ENCODE data around the gene DOCK3.
"Not testable (repeated sequence)": the region's sequence is repeated elsewhere in the genome, so short reads cannot be mapped to it uniquely, and the experiment has no call there.

The DOCK3 gene

DNA sequence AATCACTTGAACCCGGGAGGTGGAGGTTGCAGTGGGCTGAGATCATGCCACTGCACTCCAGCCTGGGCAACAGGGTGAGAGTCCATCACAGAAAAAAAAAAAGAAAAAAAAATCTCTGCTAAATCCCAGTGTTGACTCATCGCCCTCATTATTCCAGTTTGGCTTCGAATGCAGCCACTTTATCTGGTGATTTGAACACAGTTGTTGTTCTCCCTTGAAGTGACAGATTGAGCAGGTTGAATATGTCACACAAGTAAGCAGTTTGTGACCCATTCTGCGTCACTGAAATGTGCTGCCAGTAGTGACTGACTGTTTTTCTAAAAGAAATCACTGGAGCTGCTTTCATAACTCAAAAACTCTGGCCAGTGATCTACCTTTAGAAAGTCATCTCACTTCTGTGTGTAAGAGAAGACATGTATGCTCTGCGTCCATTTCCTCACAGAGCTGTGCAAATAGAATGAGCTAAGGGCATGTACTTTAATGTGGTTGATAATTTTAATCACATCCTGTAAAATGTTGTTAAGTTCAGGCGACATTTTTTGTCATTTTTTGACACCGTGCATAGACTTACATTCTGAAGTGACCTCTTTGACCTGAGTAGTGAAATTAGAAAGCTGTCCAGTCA is 12.5 kb downstream of the DOCK3 start:
- H3K27me3 Mint-ChIP-seq, result peaks cover 22% of the 10 kb centered on the region
- H3K27ac Mint-ChIP-seq, result no peak overlapping the region
- ATAC-seq (ENCODE audit: low read depth), result no peak
- H3K36me3 Mint-ChIP-seq, result no peaks in the 10 kb centered on the region
- DNase-seq (ENCODE audit: low spot score in 2 of 2), result no peak
- H3K9me3 Mint-ChIP-seq, result no peaks in the 10 kb centered on the region
- H3K4me3 Mint-ChIP-seq, result no peak overlapping the region
- H3K4me1 Mint-ChIP-seq, result no peaks in the 10 kb centered on the region

DNA sequence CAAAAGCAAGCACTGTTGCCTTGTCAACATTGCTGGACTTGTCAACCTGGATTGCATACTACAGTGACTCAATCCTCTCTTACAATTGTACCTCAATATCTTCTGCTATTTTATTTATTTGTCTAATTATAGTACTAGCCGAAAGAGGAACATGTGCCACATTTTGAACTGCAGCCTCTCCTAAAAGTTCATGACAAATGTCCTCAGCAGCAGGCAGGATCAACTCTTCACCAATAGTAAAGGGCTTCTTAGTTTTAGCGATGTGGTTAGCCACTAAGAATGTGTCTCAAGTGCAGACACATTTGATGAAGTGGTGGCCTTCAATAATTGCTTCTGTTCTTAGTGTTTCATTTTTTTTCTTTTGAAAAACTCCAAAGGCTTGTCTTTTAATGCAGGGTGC is 13.2 kb downstream of the DOCK3 start:
- no peak overlapping the region for H3K4me3 Mint-ChIP-seq
- no peaks in the 10 kb centered on the region for H3K36me3 Mint-ChIP-seq
- ATAC-seq (ENCODE audit: low read depth) (no peak), DNase-seq (ENCODE audit: low spot score in 2 of 2) (no peak)
- no peak overlapping the region for H3K27ac Mint-ChIP-seq
- H3K27me3 Mint-ChIP-seq, result peaks cover 21% of the 10 kb centered on the region
- no peaks in the 10 kb centered on the region for H3K9me3 Mint-ChIP-seq
- H3K4me1 Mint-ChIP-seq, result no peaks in the 10 kb centered on the region

DNA sequence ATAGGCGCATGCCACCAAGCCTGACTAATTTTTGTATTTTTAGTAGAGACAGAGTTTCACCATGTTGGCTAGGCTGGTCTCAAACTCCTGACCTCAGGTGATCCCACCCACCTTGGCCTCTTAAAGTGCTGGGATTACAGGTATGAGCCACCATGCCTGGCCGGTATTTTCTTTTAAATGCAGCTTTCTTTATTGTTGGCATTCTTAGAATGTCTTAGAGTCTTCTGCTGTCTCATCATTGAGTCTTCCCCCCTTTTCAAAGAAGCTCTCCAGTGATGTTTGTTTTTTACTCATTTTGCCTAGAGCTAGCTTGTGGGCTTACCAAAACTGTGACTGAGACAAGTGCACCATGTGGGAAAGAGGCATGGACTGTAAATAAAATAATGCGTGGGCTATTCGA is 13.9 kb downstream of the DOCK3 start:
- not testable (repeated sequence) for ATAC-seq (ENCODE audit: low read depth); H3K27ac Mint-ChIP-seq; H3K36me3 Mint-ChIP-seq; DNase-seq (ENCODE audit: low spot score in 2 of 2); H3K4me3 Mint-ChIP-seq; H3K4me1 Mint-ChIP-seq; H3K9me3 Mint-ChIP-seq
- H3K27me3 Mint-ChIP-seq, result peaks cover 17% of the 10 kb centered on the region

DNA sequence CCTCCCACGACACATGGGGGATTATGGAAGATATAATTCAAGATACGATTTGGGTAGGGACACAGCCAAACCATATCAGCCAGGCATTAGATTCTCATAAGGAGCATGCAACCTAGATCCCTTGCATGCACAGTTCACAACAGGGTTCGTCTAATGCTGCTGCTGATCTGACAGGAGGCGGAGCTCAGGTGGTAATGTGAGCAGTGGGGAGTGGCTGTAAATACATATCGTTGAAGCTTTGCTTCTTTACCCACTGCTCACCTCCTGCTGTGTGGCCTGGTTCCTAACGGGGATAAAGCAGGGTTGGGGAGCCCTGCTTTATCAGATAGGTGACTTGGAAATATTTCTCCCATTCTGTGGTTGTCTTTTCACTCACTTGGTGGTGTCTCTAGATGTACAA is 14.8 kb downstream of the DOCK3 start:
- Mint-ChIP-seq H3K27me3 (peaks cover 13% of the 10 kb centered on the region), H3K4me1 (no peaks in the 10 kb centered on the region), H3K4me3 (no peak overlapping the region), H3K36me3 (no peaks in the 10 kb centered on the region), H3K27ac (no peak overlapping the region), H3K9me3 (no peaks in the 10 kb centered on the region)
- ATAC-seq (ENCODE audit: low read depth), result no peak
- no peak for DNase-seq (ENCODE audit: low spot score in 2 of 2)

DNA sequence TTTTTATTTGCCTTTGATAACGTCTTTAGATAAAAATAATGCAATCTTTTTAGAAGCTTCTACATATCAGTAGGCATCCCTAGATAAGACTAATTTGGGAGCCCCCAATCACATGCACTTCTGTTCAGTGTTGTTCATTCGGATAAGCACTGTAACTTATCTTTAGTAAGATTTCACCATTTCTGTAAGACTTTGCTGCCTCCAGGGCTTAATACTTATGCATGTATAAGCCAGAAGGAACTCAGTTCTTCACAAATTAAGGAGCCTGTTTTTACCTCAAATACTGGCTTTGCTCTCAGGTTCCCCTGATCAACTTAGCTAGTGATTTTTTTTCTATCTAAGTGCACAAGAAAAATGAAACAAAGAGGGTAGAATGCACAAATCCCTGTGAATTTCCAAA is 20.3 kb downstream of the DOCK3 start:
- H3K27me3 Mint-ChIP-seq, result peaks cover 11% of the 10 kb centered on the region

DNA sequence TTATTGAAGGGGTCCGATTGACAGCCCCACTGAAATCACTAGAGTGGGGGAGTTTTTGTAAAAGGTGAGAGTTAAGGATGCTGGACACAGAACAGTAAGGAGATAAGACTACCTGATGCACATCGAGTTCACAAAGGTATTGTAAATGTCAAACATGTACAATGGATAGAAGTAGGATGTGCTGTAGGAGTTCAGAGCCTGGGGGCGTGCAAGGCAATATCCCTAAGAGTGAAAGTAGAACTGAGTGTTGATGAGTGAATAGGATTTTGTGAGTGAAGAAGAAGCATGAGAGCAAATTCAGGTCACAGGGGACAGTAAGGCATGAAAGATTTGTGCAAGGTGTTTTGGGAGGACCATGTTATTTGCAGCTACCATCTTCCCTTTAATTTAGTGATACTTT is 21.5 kb downstream of the DOCK3 start:
- Mint-ChIP-seq H3K27me3 (peaks cover 11% of the 10 kb centered on the region), H3K4me3 (no peak overlapping the region), H3K4me1 (no peaks in the 10 kb centered on the region), H3K27ac (no peak overlapping the region), H3K36me3 (peaks cover 3% of the 10 kb centered on the region), H3K9me3 (peaks cover 6% of the 10 kb centered on the region)
- DNase-seq (ENCODE audit: low spot score in 2 of 2) (no peak), ATAC-seq (ENCODE audit: low read depth) (no peak)

More for the DNA sequence above, 20.3 kb downstream of the DOCK3 start:
- Mint-ChIP-seq H3K36me3 (peaks cover 3% of the 10 kb centered on the region), H3K9me3 (peaks cover 6% of the 10 kb centered on the region), H3K27ac (no peak overlapping the region), H3K4me1 (no peaks in the 10 kb centered on the region), H3K4me3 (no peak overlapping the region)
- DNase-seq (ENCODE audit: low spot score in 2 of 2) (no peak), ATAC-seq (ENCODE audit: low read depth) (no peak)

DNA sequence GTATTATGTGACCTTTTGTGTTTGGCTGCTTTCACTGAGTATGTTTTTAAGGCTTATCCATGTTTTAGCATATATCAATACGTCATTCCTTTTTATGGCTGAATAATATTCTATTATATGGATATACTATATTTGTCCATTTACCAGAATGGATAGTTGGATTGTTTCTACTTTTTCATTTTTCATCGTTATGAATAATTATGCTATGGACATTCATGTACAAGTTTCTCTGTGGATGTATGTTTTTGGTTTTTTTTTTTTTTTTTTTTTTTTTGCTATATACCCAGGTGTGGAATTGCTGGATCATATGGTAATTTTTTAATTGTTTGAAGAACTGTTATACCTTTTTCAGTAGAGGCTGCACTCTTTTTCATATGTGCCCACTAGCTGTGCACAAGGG is 23.5 kb downstream of the DOCK3 start:
- H3K9me3 Mint-ChIP-seq, result peaks cover 18% of the 10 kb centered on the region
- H3K4me1 Mint-ChIP-seq, result no peaks in the 10 kb centered on the region
- no peak for DNase-seq (ENCODE audit: low spot score in 2 of 2)
- no peak for ATAC-seq (ENCODE audit: low read depth)
- H3K36me3 Mint-ChIP-seq, result peaks cover 3% of the 10 kb centered on the region
- H3K4me3 Mint-ChIP-seq, result no peak overlapping the region
- peaks cover 16% of the 10 kb centered on the region for H3K27me3 Mint-ChIP-seq
- no peak overlapping the region for H3K27ac Mint-ChIP-seq

- Mint-ChIP-seq H3K27ac (no peak overlapping the region), H3K9me3 (peaks cover 3% of the 10 kb centered on the region), H3K36me3 (peaks cover 3% of the 10 kb centered on the region)
Measured at GRCh38 chr3:50708620-50709019, 33.9 kb downstream of the DOCK3 start.

DNA sequence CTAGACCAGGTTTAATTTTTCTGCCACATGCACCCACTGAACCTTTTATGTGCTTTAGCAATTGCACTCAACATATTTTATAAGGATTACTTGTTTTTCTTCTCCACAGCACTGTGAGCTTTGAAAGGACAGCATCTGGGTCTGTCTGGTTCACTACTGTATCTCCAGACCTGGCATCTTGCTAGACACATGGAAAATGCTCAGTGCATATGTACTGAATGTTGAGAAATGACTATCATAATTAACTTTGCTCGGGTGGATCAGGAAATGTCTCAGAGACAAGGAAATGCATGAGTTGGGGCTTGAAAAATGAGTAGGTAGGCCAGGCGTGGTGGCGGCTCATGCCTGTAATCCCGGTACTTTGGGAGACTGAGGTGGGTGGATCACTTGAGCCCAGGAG is 40.2 kb downstream of the DOCK3 start:
- no peak for ATAC-seq (ENCODE audit: low read depth)
- Mint-ChIP-seq H3K36me3 (no peaks in the 10 kb centered on the region), H3K9me3 (no peaks in the 10 kb centered on the region), H3K4me3 (no peak overlapping the region), H3K27ac (no peak overlapping the region), H3K27me3 (peaks cover 4% of the 10 kb centered on the region), H3K4me1 (no peaks in the 10 kb centered on the region)
- DNase-seq (ENCODE audit: low spot score in 2 of 2), result no peak

More at GRCh38 chr3:50708620-50709019, 33.9 kb downstream of the DOCK3 start:
- ATAC-seq (ENCODE audit: low read depth) (no peak), DNase-seq (ENCODE audit: low spot score in 2 of 2) (no peak)
- Mint-ChIP-seq H3K4me3 (no peak overlapping the region), H3K27me3 (peaks cover 17% of the 10 kb centered on the region), H3K4me1 (no peaks in the 10 kb centered on the region)

DNA sequence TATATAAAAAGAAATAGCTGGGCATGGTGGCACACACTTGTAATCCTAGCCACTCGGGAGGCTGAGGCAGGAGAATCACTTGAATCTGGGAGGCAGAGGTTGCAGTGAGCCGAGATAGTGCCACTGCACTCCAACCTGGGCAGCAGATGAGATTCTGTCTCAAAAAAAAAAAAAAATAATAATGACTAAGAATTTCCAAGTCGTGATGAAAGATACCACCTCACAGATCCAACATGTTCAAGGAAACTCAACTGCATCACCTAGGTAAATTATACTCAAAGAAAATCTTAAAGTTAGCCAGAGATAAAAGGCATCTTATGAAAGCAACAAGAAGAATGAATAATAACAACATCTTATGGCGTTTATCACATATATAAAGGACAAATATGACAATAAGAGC is 50.1 kb downstream of the DOCK3 start:
- no peak for DNase-seq (ENCODE audit: low spot score in 2 of 2)
- Mint-ChIP-seq H3K27me3 (peaks cover 13% of the 10 kb centered on the region), H3K4me3 (no peak overlapping the region), H3K4me1 (no peaks in the 10 kb centered on the region), H3K36me3 (no peaks in the 10 kb centered on the region), H3K27ac (no peak overlapping the region), H3K9me3 (peaks cover 4% of the 10 kb centered on the region)
- ATAC-seq (ENCODE audit: low read depth), result no peak

DNA sequence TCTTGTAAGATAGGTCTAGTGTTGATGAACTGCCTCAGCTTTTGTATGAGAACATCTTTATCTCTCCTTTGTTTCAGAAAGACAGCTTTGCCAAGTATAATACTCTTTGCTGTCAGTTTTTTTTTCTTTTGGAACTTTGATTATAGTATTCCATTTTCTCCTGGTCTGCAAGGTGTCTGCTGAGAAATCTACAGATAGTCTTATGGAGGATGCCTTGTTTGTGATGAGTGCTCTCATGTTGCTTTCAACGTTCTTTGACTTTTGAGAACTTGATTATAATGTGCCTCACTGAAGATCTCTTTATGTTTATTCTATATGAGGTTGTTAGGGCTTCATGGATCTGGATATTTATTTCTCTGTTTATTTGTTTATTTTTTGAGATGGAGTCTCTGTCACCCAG is 60.3 kb downstream of the DOCK3 start:
- DNase-seq (ENCODE audit: low spot score in 2 of 2), result no peak
- Mint-ChIP-seq H3K9me3 (peaks cover 1% of the 10 kb centered on the region), H3K4me3 (no peak overlapping the region), H3K27me3 (no peaks in the 10 kb centered on the region), H3K4me1 (no peaks in the 10 kb centered on the region), H3K27ac (no peak overlapping the region), H3K36me3 (peaks cover 2% of the 10 kb centered on the region)
- ATAC-seq (ENCODE audit: low read depth), result no peak

DNA sequence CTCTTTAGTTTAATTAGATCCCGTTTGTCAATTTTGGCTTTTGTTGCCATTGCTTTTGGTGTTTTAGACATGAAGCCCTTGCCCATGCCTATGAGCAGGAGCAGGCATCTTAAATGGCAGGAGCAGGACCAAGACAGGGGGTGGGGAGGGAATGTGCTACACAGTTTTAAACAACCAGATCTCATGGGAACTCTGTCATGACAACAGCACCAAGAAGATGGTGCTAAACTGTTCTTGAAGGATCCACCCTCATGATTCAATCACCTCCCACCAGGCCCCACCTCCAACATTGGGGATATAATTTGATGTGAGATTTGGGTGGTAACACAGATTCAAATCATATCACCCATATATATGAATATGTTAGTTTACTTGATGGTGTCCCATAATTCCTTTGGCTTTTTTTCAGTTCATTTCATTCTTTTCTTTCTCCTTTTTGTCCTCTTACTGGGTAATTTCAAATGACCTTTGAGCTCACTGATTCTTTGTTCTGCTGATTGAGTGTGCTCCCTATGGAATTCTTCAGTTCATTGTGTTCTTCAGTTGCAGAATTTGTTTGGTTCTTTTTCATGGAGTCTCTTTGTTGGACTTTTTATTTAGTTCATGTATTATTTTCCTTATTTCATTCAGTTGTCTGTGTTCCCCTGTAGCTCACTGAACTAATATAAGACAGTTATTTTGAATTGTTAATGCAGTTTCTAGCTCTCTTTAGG is 62.6 kb downstream of the DOCK3 start:
- DNase-seq (ENCODE audit: low spot score in 2 of 2), result no peak
- no peak for ATAC-seq (ENCODE audit: low read depth)
- H3K4me3 Mint-ChIP-seq, result no peak overlapping the region
- peaks cover 2% of the 10 kb centered on the region for H3K36me3 Mint-ChIP-seq
- H3K4me1 Mint-ChIP-seq, result no peaks in the 10 kb centered on the region
- H3K9me3 Mint-ChIP-seq, result peaks cover 1% of the 10 kb centered on the region
- no peak overlapping the region for H3K27ac Mint-ChIP-seq
- H3K27me3 Mint-ChIP-seq, result no peaks in the 10 kb centered on the region

DNA sequence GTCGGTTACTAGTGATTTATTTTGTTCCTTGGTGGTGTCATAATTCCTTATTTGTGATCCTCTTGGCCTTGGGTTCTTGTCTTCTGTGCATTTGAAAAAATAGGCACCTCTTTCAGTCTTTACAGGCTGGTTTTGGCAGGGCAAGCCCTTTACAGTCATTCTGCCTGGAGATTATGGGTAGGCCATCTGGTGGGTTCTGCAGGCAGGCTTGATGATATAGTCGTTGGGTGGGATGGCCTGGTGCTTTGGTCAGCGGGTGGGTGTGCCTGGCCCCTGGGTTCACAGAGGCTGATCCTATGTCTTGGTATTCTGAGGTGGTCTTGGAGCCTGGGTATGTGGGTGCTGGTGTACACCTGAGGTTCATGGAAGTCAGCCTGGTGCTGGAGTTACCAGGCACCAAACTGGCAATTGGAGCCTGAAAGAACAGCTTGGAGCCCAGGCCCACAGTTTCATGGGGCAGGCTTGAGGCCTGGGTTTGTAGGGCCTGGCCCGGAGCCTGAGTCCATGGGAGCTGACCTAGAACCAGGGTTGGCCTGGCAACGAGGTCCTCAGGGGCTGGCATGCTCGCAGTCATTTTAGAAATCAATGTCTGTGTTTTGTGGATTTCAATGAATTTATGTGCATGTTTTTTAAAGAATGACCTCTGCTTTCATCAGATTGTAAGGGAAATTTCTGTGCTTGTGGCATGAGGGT is 63.3 kb downstream of the DOCK3 start:
- Mint-ChIP-seq H3K4me3 (no peak overlapping the region), H3K36me3 (peaks cover 2% of the 10 kb centered on the region), H3K27me3 (no peaks in the 10 kb centered on the region), H3K9me3 (peaks cover 1% of the 10 kb centered on the region), H3K4me1 (no peaks in the 10 kb centered on the region), H3K27ac (no peak overlapping the region)
- ATAC-seq (ENCODE audit: low read depth) (no peak), DNase-seq (ENCODE audit: low spot score in 2 of 2) (no peak)

DNA sequence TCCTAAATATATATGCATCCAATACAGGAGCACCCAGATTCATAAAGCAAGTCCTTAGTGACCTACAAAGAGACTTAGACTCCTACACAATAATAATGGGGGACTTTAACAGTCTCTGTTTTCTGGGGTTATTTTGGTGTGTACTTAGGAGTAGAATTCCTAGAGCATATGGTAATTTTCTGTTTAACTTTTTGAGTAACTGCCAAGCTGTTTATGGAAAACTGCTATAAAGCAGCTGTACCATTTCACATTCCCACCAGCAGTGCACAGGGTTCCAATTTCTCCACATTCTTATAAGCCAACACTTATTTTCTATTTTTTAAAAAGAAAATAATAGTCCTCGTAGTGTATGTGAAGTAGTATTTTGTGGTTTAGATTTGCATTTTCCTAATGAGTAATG is 68.9 kb downstream of the DOCK3 start:
- H3K4me3 Mint-ChIP-seq, result no peak overlapping the region
- no peaks in the 10 kb centered on the region for H3K36me3 Mint-ChIP-seq
- ATAC-seq (ENCODE audit: low read depth), result no peak
- H3K27ac Mint-ChIP-seq, result no peak overlapping the region
- no peaks in the 10 kb centered on the region for H3K9me3 Mint-ChIP-seq
- no peaks in the 10 kb centered on the region for H3K4me1 Mint-ChIP-seq
- H3K27me3 Mint-ChIP-seq, result no peaks in the 10 kb centered on the region
- no peak for DNase-seq (ENCODE audit: low spot score in 2 of 2)

Measured in memory B cell (primary cell).